Measurements from ENCODE around the gene PTPRT. TPM values are rescaled to one million over a fixed set of nuclear protein-coding genes. Genes with fewer than 3 reads are reported as not detected.

The PTPRT gene
- polyA plus RNA-seq, 1 donor from 2014 or later: not detected

DNA sequence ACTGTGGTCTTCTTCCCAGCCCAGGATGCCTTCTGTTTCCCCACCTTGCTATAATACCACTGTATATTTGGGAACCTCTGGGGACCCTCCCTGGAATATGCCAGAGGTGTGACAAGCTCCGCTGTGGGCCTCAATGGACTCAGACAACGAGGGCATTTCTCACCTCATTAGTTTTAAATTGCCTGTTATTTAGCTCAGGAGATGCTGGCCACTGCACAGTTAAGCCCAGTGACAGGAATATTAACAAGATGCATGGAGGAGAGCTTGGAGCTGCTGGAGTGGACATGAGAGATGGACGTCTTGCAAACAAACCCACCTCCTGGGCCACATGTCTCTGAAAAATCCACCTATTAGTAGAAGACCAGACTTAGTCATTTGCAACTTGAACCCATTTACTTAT lies 1136.4 kb downstream of the PTPRT start:
- Mint-ChIP-seq H3K36me3 (no peaks in the 10 kb centered on the region), H3K27ac (no peak overlapping the region), H3K9me3 (peaks cover 2 to 3% (median 2%) of the 10 kb centered on the region in 3 donors), H3K4me3 (no peak overlapping the region), H3K4me1 (no peaks in the 10 kb centered on the region), H3K27me3 (no peaks in the 10 kb centered on the region)

GRCh38 chr20:42051921-42052320 lies 1137.8 kb downstream of the PTPRT start:
- Mint-ChIP-seq H3K4me1 (no peaks in the 10 kb centered on the region), H3K36me3 (no peaks in the 10 kb centered on the region), H3K4me3 (no peak overlapping the region), H3K27ac (no peak overlapping the region), H3K27me3 (no peaks in the 10 kb centered on the region), H3K9me3 (peaks cover 2 to 3% (median 2%) of the 10 kb centered on the region in 3 donors)

GRCh38 chr20:42046371-42047085 lies 1143.2 kb downstream of the PTPRT start:
- Mint-ChIP-seq H3K36me3 (no peaks in the 10 kb centered on the region), H3K9me3 (no peaks in the 10 kb centered on the region), H3K4me1 (peaks cover 0 to 2% (median 0%) of the 10 kb centered on the region in 3 donors), H3K4me3 (no peak overlapping the region), H3K27ac (no peak overlapping the region), H3K27me3 (no peaks in the 10 kb centered on the region)

DNA sequence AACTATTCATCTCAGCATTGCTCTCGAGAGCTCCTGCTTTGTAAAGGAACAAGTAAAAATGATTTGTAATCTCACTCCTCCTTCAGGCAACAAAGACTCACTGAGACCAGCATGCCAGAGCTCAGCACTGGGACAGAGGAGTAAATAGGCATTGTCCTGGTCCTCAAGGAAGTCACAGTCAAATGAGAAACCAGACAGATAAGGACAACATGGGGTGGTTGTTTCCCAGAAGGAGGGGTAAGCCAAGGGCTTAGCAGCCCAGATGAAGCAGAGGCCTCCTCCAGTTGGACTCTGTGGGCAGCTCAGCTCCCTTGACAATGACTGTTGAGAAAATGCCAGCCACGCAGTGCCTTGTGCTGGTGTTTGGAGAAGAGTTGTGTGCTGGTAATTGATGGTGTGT lies 1145.8 kb downstream of the PTPRT start:
- Mint-ChIP-seq H3K27me3 (no peaks in the 10 kb centered on the region), H3K27ac (no peak overlapping the region), H3K36me3 (no peaks in the 10 kb centered on the region)

DNA sequence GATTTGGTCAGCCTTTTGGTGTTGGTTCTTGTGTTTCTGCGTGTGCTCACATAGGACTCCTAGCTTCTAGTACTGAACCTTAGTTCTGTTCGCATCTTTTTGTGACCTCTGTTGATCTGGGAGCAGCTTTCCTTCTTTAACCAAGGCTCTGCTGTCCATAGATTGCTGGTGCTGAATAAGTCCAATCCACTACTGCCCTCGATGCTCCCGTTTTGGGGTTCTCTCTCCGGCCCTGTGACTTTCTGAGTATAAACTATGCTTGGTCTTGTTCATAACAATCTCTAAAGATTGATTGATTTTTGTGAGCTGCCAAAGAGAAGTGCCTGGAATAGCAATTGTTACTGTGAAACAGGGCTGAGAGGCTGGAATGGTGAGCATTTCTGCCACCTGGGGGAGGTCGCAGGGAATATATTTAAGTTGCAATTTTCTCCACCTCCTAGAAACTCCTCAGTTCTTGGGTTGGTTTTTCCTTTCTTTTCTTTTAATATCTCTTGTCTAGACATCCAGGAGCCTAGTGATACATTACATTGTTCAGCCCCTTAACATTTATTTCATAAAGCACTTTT lies 1148.6 kb downstream of the PTPRT start:
- H3K9me3 Mint-ChIP-seq: peaks cover 0 to 10% (median 5%) of the 10 kb centered on the region in 3 donors
- H3K27me3 Mint-ChIP-seq: peaks cover 3% of the 10 kb centered on the region
- H3K4me1 Mint-ChIP-seq: peaks cover 0 to 2% (median 0%) of the 10 kb centered on the region in 3 donors
- H3K4me3 Mint-ChIP-seq: no peak overlapping the region
- no peaks in the 10 kb centered on the region for H3K36me3 Mint-ChIP-seq
- no peak overlapping the region for H3K27ac Mint-ChIP-seq

More for the DNA sequence above, 1145.8 kb downstream of the PTPRT start:
- Mint-ChIP-seq H3K4me3 (no peak overlapping the region), H3K9me3 (peaks cover 0 to 4% (median 0%) of the 10 kb centered on the region in 3 donors), H3K4me1 (peaks cover 0 to 2% (median 0%) of the 10 kb centered on the region in 3 donors)

DNA sequence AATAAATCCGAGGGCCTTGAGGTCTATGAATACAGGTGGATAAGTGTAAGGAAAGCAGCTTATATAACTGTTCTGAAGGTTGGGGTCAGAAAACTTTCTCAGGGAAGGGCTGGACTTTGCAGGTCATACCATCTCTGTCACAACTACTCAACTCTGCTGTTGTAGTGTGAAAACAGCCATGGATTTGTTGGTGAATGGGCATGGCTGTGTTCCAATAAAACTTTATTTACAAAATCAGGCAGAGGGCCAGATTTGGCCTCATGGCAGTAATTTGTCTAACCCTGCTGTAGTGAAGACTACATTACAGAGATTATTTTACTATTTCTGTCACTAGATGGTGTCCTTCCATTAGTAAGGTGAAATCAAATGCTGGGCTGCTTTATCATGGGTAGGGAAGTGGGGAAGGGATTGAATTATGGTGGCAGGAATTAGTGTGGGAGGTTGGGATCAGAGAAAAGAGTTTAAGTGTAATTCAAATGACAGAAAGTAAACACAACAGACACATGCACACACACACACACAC lies 1161.9 kb downstream of the PTPRT start:
- peaks cover 2% of the 10 kb centered on the region for H3K27me3 Mint-ChIP-seq
- H3K27ac Mint-ChIP-seq: no peak overlapping the region
- H3K36me3 Mint-ChIP-seq: no peaks in the 10 kb centered on the region
- no peaks in the 10 kb centered on the region for H3K4me1 Mint-ChIP-seq
- no peak overlapping the region for H3K4me3 Mint-ChIP-seq
- peaks cover 2 to 6% (median 4%) of the 10 kb centered on the region in 3 donors for H3K9me3 Mint-ChIP-seq

DNA sequence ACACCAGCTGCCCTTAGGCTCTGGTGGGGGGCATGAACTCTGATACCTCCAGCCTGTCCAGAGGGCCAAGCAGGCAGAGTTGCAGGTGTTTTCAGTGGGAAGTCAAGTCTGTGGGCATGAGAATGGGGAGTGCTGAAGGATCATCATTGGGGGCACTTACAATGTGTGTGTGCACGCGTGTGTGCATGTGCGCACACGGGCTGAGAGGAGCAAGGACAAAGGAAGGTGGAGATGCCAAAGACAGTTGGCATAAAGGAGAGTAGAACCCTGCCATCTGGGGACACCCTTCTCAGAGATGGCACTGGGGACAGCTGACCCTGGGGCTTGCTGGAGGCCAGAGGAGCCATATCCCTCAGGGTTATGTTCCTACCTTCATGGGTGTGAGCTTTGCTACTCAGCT lies 1163.1 kb downstream of the PTPRT start:
- no peaks in the 10 kb centered on the region for H3K4me1 Mint-ChIP-seq
- peak overlapping the region in 1 of 3 donors; percentile 29 for H3K27ac Mint-ChIP-seq
- H3K27me3 Mint-ChIP-seq: no peaks in the 10 kb centered on the region
- H3K9me3 Mint-ChIP-seq: peaks cover 2 to 6% (median 4%) of the 10 kb centered on the region in 3 donors
- no peak overlapping the region for H3K4me3 Mint-ChIP-seq
- H3K36me3 Mint-ChIP-seq: no peaks in the 10 kb centered on the region

- H3K9me3 Mint-ChIP-seq: peaks cover 3 to 6% (median 4%) of the 10 kb centered on the region in 3 donors
- no peaks in the 10 kb centered on the region for H3K27me3 Mint-ChIP-seq
- no peak overlapping the region for H3K27ac Mint-ChIP-seq
- H3K36me3 Mint-ChIP-seq: no peaks in the 10 kb centered on the region
- H3K4me1 Mint-ChIP-seq: no peaks in the 10 kb centered on the region
- no peak overlapping the region for H3K4me3 Mint-ChIP-seq
Observed at GRCh38 chr20:42024653-42025052, 1165.1 kb downstream of the PTPRT start.
